CD4-positive, alpha-beta T cell treated with Interleukin-6 at 100 ng/mL for 8 hours (primary cell): ENCODE data around the gene SFT2D1.

Experiments used
- DNase-seq: peaks from one replicate; pipeline ENCODE4 v3.0.0-alpha.2; 2020; ENCODE audit warnings: mixed read lengths, low spot score

SFT2D1 gene

GRCh38 chr6:166307082-166308032, 35.0 kb downstream of the SFT2D1 start:
- no peak for DNase-seq

GRCh38 chr6:166306378-166307081, 35.8 kb downstream of the SFT2D1 start:
- no peak for DNase-seq

- no peak for DNase-seq
Measured at GRCh38 chr6:166305562-166306117, 36.7 kb downstream of the SFT2D1 start.

- no peak for DNase-seq
Measured at GRCh38 chr6:166304106-166304505, 38.2 kb downstream of the SFT2D1 start.

- no peak for DNase-seq
Measured at GRCh38 chr6:166301611-166302529, 40.5 kb downstream of the SFT2D1 start.

- DNase-seq: no peak
Measured at GRCh38 chr6:166300357-166300987, 41.9 kb downstream of the SFT2D1 start.

- DNase-seq: no peak
Measured at GRCh38 chr6:166297606-166298005, 44.7 kb downstream of the SFT2D1 start.

- DNase-seq: no peak
Measured at GRCh38 chr6:166296035-166296883, 46.1 kb downstream of the SFT2D1 start.

GRCh38 chr6:166293731-166294584, 48.4 kb downstream of the SFT2D1 start:
- no peak for DNase-seq

- no peak for DNase-seq
Measured at GRCh38 chr6:166289207-166290060, 52.9 kb downstream of the SFT2D1 start.

- no peak for DNase-seq
Measured at GRCh38 chr6:166286839-166287271, 55.5 kb downstream of the SFT2D1 start.

GRCh38 chr6:166285233-166285632, 57.1 kb downstream of the SFT2D1 start:
- no peak for DNase-seq

- DNase-seq: no peak
Measured at GRCh38 chr6:166284640-166285039, 57.7 kb downstream of the SFT2D1 start.

- no peak for DNase-seq
Measured at GRCh38 chr6:166282394-166283032, 59.8 kb downstream of the SFT2D1 start.

GRCh38 chr6:166281104-166281503, 61.2 kb downstream of the SFT2D1 start:
- DNase-seq: no peak

GRCh38 chr6:166279393-166279679, 63.0 kb downstream of the SFT2D1 start:
- no peak for DNase-seq

GRCh38 chr6:166278579-166279392, 63.6 kb downstream of the SFT2D1 start:
- no peak for DNase-seq
